ENCODE results near the gene BTN3A1.

The BTN3A1 gene

DNA sequence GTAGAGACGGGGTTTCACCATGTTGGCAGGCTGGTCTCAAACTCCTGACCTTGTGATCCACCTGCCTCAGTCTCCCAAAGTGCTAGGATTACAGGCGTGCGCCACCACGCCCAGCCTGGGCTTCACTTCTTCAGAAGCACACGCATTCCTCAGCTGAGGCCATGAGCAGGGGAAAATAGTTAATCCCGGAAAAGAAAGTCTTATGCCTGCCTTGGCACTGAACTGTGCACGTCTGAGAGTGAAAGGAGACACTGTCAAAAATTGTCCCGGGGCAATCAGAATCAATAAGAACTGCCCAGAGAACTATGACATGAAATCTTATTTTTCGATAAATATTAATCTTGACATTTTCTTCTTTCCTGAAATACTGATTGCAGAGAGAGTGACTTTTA is 16.3 kb upstream of the BTN3A1 start (continued):
- TF ChIP-seq, protein P1, sequence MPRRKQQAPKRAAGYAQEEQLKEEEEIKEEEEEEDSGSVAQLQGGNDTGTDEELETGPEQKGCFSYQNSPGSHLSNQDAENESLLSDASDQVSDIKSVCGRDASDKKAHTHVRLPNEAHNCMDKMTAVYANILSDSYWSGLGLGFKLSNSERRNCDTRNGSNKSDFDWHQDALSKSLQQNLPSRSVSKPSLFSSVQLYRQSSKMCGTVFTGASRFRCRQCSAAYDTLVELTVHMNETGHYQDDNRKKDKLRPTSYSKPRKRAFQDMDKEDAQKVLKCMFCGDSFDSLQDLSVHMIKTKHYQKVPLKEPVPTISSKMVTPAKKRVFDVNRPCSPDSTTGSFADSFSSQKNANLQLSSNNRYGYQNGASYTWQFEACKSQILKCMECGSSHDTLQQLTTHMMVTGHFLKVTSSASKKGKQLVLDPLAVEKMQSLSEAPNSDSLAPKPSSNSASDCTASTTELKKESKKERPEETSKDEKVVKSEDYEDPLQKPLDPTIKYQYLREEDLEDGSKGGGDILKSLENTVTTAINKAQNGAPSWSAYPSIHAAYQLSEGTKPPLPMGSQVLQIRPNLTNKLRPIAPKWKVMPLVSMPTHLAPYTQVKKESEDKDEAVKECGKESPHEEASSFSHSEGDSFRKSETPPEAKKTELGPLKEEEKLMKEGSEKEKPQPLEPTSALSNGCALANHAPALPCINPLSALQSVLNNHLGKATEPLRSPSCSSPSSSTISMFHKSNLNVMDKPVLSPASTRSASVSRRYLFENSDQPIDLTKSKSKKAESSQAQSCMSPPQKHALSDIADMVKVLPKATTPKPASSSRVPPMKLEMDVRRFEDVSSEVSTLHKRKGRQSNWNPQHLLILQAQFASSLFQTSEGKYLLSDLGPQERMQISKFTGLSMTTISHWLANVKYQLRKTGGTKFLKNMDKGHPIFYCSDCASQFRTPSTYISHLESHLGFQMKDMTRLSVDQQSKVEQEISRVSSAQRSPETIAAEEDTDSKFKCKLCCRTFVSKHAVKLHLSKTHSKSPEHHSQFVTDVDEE (CRISPR knock-in tag; IDR thresholded peaks at IDR 0.05), result no peak

DNA sequence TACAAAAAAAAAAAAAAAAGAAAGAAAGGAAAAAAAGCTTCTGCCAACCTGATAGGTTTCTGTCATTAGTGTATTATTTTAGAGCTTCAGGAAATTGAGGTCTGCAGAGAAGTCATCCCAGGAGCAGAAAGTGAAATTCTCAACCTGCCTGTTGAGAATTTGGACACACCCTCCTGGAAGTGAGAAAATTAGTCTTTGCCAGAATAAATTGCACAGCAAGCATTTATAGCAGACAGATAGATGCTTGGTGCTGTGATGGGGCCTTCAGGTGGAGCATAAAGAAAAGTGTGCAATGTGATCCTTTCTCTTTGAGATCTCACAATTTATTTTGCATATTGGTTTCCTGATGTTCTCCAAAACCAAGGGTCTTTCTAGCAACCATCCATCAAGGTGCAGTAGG is 14.5 kb upstream of the BTN3A1 start:
- TF ChIP-seq TOX (CRISPR knock-in tag; IDR thresholded peaks at IDR 0.05; ENCODE audit: borderline replicate concordance) (no peak), BACH2 (CRISPR knock-in tag; IDR thresholded peaks at IDR 0.05; ENCODE audit: borderline replicate concordance) (no peak), ESRRG (CRISPR knock-in tag; IDR thresholded peaks at IDR 0.05) (no peak)
- TF ChIP-seq, protein P2, sequence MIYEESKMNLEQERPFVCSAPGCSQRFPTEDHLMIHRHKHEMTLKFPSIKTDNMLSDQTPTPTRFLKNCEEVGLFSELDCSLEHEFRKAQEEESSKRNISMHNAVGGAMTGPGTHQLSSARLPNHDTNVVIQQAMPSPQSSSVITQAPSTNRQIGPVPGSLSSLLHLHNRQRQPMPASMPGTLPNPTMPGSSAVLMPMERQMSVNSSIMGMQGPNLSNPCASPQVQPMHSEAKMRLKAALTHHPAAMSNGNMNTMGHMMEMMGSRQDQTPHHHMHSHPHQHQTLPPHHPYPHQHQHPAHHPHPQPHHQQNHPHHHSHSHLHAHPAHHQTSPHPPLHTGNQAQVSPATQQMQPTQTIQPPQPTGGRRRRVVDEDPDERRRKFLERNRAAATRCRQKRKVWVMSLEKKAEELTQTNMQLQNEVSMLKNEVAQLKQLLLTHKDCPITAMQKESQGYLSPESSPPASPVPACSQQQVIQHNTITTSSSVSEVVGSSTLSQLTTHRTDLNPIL (CRISPR knock-in tag; IDR thresholded peaks at IDR 0.05; ENCODE audit: low read depth), result no peak
- TF ChIP-seq, protein P3, sequence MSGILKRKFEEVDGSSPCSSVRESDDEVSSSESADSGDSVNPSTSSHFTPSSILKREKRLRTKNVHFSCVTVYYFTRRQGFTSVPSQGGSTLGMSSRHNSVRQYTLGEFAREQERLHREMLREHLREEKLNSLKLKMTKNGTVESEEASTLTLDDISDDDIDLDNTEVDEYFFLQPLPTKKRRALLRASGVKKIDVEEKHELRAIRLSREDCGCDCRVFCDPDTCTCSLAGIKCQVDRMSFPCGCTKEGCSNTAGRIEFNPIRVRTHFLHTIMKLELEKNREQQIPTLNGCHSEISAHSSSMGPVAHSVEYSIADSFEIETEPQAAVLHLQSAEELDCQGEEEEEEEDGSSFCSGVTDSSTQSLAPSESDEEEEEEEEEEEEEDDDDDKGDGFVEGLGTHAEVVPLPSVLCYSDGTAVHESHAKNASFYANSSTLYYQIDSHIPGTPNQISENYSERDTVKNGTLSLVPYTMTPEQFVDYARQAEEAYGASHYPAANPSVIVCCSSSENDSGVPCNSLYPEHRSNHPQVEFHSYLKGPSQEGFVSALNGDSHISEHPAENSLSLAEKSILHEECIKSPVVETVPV (CRISPR knock-in tag; IDR thresholded peaks at IDR 0.05), result no peak
- ATAC-seq, result no peak

DNA sequence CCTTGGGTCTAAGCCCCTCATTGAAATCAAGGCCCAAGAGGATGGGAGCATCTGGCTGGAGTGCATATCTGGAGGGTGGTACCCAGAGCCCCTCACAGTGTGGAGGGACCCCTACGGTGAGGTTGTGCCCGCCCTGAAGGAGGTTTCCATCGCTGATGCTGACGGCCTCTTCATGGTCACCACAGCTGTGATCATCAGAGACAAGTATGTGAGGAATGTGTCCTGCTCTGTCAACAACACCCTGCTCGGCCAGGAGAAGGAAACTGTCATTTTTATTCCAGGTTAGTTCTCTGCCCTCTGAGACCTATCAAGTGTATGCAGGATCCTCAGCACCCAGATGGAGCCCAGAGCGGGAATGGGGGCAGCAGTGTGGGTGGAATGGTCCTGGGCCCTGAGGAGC is 14.1 kb upstream of the BTN3A1 start:
- no peak for TF ChIP-seq ZFP3 (CRISPR knock-in tag; IDR thresholded peaks at IDR 0.05)
- no peak for TF ChIP-seq PPARA (CRISPR knock-in tag; IDR thresholded peaks at IDR 0.05; ENCODE audit: borderline replicate concordance)
- TF ChIP-seq OSR1 (CRISPR knock-in tag; IDR thresholded peaks at IDR 0.05), result no peak
- TF ChIP-seq SNAI2 (CRISPR knock-in tag; IDR thresholded peaks at IDR 0.05), result no peak
- TF ChIP-seq, protein P3 (CRISPR knock-in tag; IDR thresholded peaks at IDR 0.05), result no peak
- TF ChIP-seq BACH2 (CRISPR knock-in tag; IDR thresholded peaks at IDR 0.05; ENCODE audit: borderline replicate concordance), result no peak
- TF ChIP-seq ZNF565 (CRISPR knock-in tag; conservative IDR thresholded peaks at IDR 0.05; ENCODE audit: low read depth), result no peak
- TF ChIP-seq ESRRG (CRISPR knock-in tag; IDR thresholded peaks at IDR 0.05), result no peak
- TF ChIP-seq, protein P1 (CRISPR knock-in tag; IDR thresholded peaks at IDR 0.05), result no peak
- no peak for TF ChIP-seq ZFP30 (CRISPR knock-in tag; IDR thresholded peaks at IDR 0.05)
- no peak for TF ChIP-seq ZC3H10 (CRISPR knock-in tag; IDR thresholded peaks at IDR 0.05)
- no peak for TF ChIP-seq TOX (CRISPR knock-in tag; IDR thresholded peaks at IDR 0.05; ENCODE audit: borderline replicate concordance)
- no peak for TF ChIP-seq GLIS3 (CRISPR knock-in tag; IDR thresholded peaks at IDR 0.05)

DNA sequence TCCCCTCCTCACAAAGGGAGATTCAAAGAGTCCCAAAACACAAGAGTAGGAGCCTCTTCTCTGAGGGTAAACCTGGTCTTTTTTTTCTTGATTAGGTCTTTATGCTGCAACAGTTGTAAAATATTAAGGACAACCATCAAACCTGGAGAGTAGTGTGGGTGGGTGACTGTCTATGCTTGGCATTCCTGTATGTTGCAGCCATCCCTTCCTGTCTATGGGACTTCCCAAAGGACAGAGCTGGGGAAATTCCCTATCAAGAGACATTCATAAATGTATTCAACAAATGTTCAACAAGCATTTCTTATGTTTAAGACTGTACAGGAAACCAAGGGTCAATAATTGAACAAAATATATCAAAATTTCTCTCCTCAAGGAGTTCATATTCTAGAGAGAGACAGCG is 13.6 kb upstream of the BTN3A1 start:
- no peak for TF ChIP-seq ARNTL (CRISPR knock-in tag; IDR thresholded peaks at IDR 0.05; ENCODE audit: borderline replicate concordance, low read depth)
- TF ChIP-seq ESRRG (CRISPR knock-in tag; IDR thresholded peaks at IDR 0.05), result no peak
- TF ChIP-seq, protein P1 (CRISPR knock-in tag; IDR thresholded peaks at IDR 0.05), result no peak
- TF ChIP-seq GLIS3 (CRISPR knock-in tag; IDR thresholded peaks at IDR 0.05), result no peak
- TF ChIP-seq, protein P4, sequence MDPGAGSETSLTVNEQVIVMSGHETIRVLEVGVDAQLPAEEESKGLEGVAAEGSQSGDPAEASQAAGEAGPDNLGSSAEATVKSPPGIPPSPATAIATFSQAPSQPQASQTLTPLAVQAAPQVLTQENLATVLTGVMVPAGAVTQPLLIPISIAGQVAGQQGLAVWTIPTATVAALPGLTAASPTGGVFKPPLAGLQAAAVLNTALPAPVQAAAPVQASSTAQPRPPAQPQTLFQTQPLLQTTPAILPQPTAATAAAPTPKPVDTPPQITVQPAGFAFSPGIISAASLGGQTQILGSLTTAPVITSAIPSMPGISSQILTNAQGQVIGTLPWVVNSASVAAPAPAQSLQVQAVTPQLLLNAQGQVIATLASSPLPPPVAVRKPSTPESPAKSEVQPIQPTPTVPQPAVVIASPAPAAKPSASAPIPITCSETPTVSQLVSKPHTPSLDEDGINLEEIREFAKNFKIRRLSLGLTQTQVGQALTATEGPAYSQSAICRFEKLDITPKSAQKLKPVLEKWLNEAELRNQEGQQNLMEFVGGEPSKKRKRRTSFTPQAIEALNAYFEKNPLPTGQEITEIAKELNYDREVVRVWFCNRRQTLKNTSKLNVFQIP (CRISPR knock-in tag; IDR thresholded peaks at IDR 0.05; ENCODE audit: borderline replicate concordance, low read depth), result no peak
- TF ChIP-seq RARB (CRISPR knock-in tag; IDR thresholded peaks at IDR 0.05), result no peak
- no peak for TF ChIP-seq TCF4 (CRISPR knock-in tag; IDR thresholded peaks at IDR 0.05; ENCODE audit: borderline replicate concordance)
- TF ChIP-seq OSR1 (CRISPR knock-in tag; IDR thresholded peaks at IDR 0.05), result no peak
- TF ChIP-seq PPARA (CRISPR knock-in tag; IDR thresholded peaks at IDR 0.05; ENCODE audit: borderline replicate concordance), result no peak
- no peak for TF ChIP-seq BACH2 (CRISPR knock-in tag; IDR thresholded peaks at IDR 0.05; ENCODE audit: borderline replicate concordance)
- no peak for ATAC-seq

More for the DNA sequence above, 14.1 kb upstream of the BTN3A1 start:
- no peak for ATAC-seq
